OCI-LY7 (cell line): ENCODE measurements around the gene SBF2. TPM values are rescaled to one million over a fixed set of nuclear protein-coding genes. Genes with fewer than 3 reads are reported as not detected.

ENCODE experiments used
- BruUV-seq: library from RNA; stranded (reverse); fragments of 400-500 nt; replicated peaks from 2 replicates; lab custom pipeline; 2021; lab: Mats Ljungman, UMichigan
- CTCF ChIA-PET: fragments of 300-600 bp; sonication (Branson Sonifier 250); formaldehyde crosslinking; loops from one replicate; lab custom pipeline; 2022; ENCODE audit warnings: antibody characterized with exemption; ENCODE audit not compliant: unreplicated experiment; lab: Charles Lee
- POLR2A ChIA-PET: fragments of 300-600 bp; sonication (Branson Sonifier 250); formaldehyde crosslinking; loops from one replicate; lab custom pipeline; 2022; ENCODE audit warnings: antibody characterized with exemption; lab: Charles Lee
- DNase-seq: peaks from one replicate; pipeline ENCODE4 v3.0.0-alpha.2; 2015; ENCODE audit warnings: low spot score
- H2AFZ ChIP-seq: fragments of 200-600 bp; sonication (generic), shearing (Covaris generic); 2 replicates; pipeline ENCODE4 v1.6.1; 2014; ENCODE audit warnings: mild to moderate bottlenecking, antibody characterized with exemption, low read length, moderate library complexity
- H3K27ac ChIP-seq: fragments of 200-600 bp; sonication (generic); 2 replicates; pipeline ENCODE4 v1.5.1; 2014; ENCODE audit warnings: mixed run types, low read depth, mild to moderate bottlenecking, moderate library complexity, low read length, inconsistent platforms; ENCODE audit not compliant: poor library complexity, severe bottlenecking
- H3K36me3 ChIP-seq: fragments of 200-600 bp; sonication (generic); 2 replicates; pipeline ENCODE4 v1.6.1; 2014; ENCODE audit warnings: mild to moderate bottlenecking, antibody characterized with exemption, low read length, moderate library complexity, mixed read lengths; ENCODE audit not compliant: insufficient read depth
- H3K4me1 ChIP-seq: fragments of 200-600 bp; sonication (generic); 2 replicates; pipeline ENCODE4 v1.5.1; 2014; ENCODE audit warnings: mild to moderate bottlenecking, low read length; ENCODE audit not compliant: insufficient read depth, poor library complexity, severe bottlenecking
- H3K4me2 ChIP-seq: fragments of 200-600 bp; sonication (generic); 2 replicates; pipeline ENCODE4 v1.6.1; 2014; ENCODE audit warnings: mild to moderate bottlenecking, low read length
- H3K4me3 ChIP-seq: fragments of 200-600 bp; sonication (generic); 2 replicates; pipeline ENCODE4 v1.5.1; 2014; ENCODE audit warnings: mild to moderate bottlenecking, low read depth, low read length; ENCODE audit not compliant: poor library complexity, severe bottlenecking
- H3K79me2 ChIP-seq: fragments of 200-600 bp; sonication (generic); 2 replicates; pipeline ENCODE4 v1.6.1; 2016; ENCODE audit warnings: low read depth, mild to moderate bottlenecking, low read length, moderate library complexity, mixed read lengths; ENCODE audit not compliant: insufficient read depth
- H3K9me2 ChIP-seq: fragments of 200-600 bp; sonication (generic); 2 replicates; pipeline ENCODE4 v1.6.1; 2016; ENCODE audit warnings: mild to moderate bottlenecking, low read length, mixed read lengths; ENCODE audit not compliant: insufficient read depth
- H3K9me3 ChIP-seq: fragments of 200-600 bp; sonication (generic); 2 replicates; pipeline ENCODE4 v1.6.1; 2014; ENCODE audit warnings: mild to moderate bottlenecking, mixed run types, low read length, mixed read lengths
- H4K20me1 ChIP-seq: fragments of 200-600 bp; sonication (generic); 2 replicates; pipeline ENCODE4 v1.6.1; 2014; ENCODE audit warnings: mild to moderate bottlenecking, antibody characterized with exemption, low read length, moderate library complexity, mixed read lengths; ENCODE audit not compliant: insufficient read depth
- EZH2phosphoT487 ChIP-seq: fragments of 200-600 bp; sonication (generic); IDR thresholded peaks from 2 replicates; pipeline ENCODE4 v1.6.1; 2018; ENCODE audit warnings: low read depth, borderline replicate concordance, mild to moderate bottlenecking, mixed run types, antibody characterized with exemption, low read length, moderate library complexity, mixed read lengths
- intact Hi-C: fragments of 100-400 bp; cut with micrococcal nuclease; formaldehyde crosslinking; loops from one replicate; pipeline ENCODE4 v1.10.0; 2022; ENCODE audit not compliant: unreplicated experiment
- total RNA-seq, 2 experiments: library from RNA; depleted of rRNA in 1 of 2; stranded (reverse); fragments of >200 nt in 1 of 2; shearing (Covaris generic) in 1 of 2; gene quantifications; 2 replicates each; pipeline ENCODE4 v1.2.3, GENCODE V29; 2014 to 2022
- TF ChIP-seq, protein P1 (sequence below): fragments of 200-600 bp; sonication (generic); conservative IDR thresholded peaks from 2 replicates; pipeline ENCODE4 v1.5.1; 2014; ENCODE audit warnings: mild to moderate bottlenecking, antibody characterized with exemption, low read length, moderate library complexity, mixed read lengths

Gene SBF2
- total RNA-seq, 2 experiments from 2014 or later = 12.9 to 14.3 TPM

DNA sequence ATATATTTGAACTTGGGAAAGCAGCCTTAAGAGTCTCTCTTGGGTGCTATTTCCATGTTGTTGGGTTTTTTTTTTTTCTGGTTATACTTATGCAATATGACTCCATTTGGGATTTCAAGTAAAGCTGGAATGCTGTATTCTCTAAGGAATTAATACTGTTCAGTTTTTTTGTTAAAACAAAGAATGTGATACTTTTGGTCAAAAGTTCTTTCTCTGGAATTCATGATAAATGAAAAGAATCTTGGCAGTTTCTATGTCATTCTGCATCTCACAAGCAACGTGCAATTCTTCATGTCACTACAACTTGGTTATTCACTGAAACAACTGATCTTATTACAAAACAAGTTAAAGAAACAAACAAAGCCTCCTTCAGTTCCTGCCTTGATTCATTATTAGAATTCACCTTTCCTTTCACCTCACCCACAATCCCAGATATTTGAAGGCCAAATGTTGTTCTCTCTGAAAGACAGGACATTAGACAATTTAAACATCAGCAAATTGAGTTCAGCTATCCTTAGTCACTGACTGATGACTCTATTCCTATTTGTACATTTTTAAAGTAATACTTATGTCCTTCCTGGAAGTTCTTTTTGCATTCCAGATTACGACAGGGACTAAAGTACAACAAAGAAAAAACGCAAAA lies 176.2 kb downstream of the SBF2 start:
- TF ChIP-seq, protein P1, sequence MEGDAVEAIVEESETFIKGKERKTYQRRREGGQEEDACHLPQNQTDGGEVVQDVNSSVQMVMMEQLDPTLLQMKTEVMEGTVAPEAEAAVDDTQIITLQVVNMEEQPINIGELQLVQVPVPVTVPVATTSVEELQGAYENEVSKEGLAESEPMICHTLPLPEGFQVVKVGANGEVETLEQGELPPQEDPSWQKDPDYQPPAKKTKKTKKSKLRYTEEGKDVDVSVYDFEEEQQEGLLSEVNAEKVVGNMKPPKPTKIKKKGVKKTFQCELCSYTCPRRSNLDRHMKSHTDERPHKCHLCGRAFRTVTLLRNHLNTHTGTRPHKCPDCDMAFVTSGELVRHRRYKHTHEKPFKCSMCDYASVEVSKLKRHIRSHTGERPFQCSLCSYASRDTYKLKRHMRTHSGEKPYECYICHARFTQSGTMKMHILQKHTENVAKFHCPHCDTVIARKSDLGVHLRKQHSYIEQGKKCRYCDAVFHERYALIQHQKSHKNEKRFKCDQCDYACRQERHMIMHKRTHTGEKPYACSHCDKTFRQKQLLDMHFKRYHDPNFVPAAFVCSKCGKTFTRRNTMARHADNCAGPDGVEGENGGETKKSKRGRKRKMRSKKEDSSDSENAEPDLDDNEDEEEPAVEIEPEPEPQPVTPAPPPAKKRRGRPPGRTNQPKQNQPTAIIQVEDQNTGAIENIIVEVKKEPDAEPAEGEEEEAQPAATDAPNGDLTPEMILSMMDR = no peak
- no peak overlapping the region for H3K4me3 ChIP-seq
- H3K27ac ChIP-seq = no peak overlapping the region
- no peak for DNase-seq
- H2AFZ ChIP-seq = no peak overlapping the region
- H4K20me1 ChIP-seq = no peaks in the 10 kb centered on the region
- H3K36me3 ChIP-seq = no peaks in the 10 kb centered on the region
- H3K9me2 ChIP-seq = no peaks in the 10 kb centered on the region
- no peaks in the 10 kb centered on the region for H3K79me2 ChIP-seq
- ChIA-PET CTCF (no interaction called here), POLR2A (no interaction called here)
- H3K4me2 ChIP-seq = no peak overlapping the region
- H3K4me1 ChIP-seq = no peaks in the 10 kb centered on the region
- intact Hi-C loops = no loop called here
- BruUV-seq = no TSS peak
- H3K9me3 ChIP-seq = no peaks in the 10 kb centered on the region

DNA sequence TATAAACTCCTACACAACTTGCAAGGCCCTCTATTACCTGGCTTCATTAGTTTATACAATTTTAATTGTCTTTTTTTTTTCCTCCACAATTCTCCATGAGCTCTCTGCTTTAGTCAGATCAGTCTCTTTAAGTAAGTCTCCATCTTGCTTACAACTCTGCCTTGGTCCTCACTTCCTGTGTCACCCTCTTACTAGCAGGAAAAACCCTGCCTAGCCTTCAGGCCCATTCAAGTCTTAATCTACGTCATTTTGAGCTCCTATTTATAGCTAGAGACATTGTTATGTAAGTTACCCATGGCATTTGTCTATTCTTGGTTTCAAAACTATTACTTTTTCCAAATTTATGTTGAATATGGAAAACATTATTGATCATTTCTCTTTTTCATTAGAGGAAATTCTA lies 177.4 kb downstream of the SBF2 start:
- Histone ChIP-seq H3K4me3 (no peak overlapping the region), H3K36me3 (no peaks in the 10 kb centered on the region), H3K27ac (no peak overlapping the region), H3K79me2 (no peaks in the 10 kb centered on the region), H3K4me1 (no peaks in the 10 kb centered on the region), H3K9me2 (no peaks in the 10 kb centered on the region), H3K4me2 (no peak overlapping the region), H2AFZ (no peak overlapping the region), H3K9me3 (no peaks in the 10 kb centered on the region), H4K20me1 (no peaks in the 10 kb centered on the region)
- intact Hi-C loops = no loop called here
- peak; percentile 6 for DNase-seq
- ChIA-PET POLR2A (interaction anchor here (0.7 kb wide), 1 partner anchor 8 kb away, joined by 3 read pairs; no protein-coding TSS in a partner anchor), CTCF (no interaction called here)
- BruUV-seq = no TSS peak
- TF ChIP-seq, protein P1 = no peak
- TF ChIP-seq EZH2phosphoT487 = no peak

DNA sequence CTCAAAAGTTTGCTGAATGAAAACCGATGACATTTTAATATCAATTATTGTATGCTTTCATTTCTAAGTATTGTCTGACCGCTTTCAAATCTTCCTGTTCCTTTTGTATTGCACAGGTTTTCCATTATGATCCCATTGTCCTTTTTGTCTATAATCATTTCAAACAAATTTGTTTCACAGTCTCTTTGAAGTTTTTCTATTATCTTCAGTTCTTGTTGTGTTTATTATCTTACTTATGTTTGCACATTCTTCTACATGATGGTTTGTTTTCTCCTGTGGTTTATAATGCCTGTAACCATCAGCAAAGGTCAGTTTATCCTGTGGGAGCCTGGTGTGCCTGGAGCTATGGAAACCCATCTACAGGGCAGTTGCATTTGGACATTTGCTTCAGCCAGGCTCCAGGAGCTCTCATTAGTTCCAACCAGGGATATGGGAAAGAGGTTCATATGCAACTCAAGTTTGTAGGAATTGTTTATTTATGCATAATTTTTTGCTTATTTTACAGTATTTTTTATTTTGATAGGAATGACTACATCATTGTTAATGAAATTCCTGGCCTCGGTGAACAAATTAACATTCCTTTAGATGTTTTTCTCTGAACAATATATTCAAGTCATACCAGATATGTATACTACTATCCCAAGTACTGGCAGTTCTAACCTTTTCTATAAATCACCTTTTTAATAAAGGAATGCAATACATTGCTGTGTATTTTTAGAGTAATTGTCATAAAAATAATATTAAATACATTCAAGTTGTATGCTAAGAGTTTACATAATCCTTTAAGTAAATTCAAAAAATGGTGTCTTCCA lies 179.2 kb downstream of the SBF2 start:
- POLR2A ChIA-PET = no interaction called here
- no peaks in the 10 kb centered on the region for H3K9me3 ChIP-seq
- no peak overlapping the region for H3K27ac ChIP-seq
- no peaks in the 10 kb centered on the region for H3K36me3 ChIP-seq
- no TSS peak for BruUV-seq
- H2AFZ ChIP-seq = no peak overlapping the region
- CTCF ChIA-PET = no interaction called here
- no peak for TF ChIP-seq EZH2phosphoT487
- TF ChIP-seq, protein P1 = no peak
- no peaks in the 10 kb centered on the region for H3K4me1 ChIP-seq
- no peaks in the 10 kb centered on the region for H4K20me1 ChIP-seq
- H3K4me2 ChIP-seq = no peak overlapping the region
- H3K4me3 ChIP-seq = no peak overlapping the region
- intact Hi-C loops = no loop called here
- H3K9me2 ChIP-seq = no peaks in the 10 kb centered on the region
- H3K79me2 ChIP-seq = no peaks in the 10 kb centered on the region
- no peak for DNase-seq
